Measurements from ENCODE around the gene NUCB1. TPM values are rescaled to one million over a fixed set of nuclear protein-coding genes. Genes with fewer than 3 reads are reported as not detected.

NUCB1 gene
- total and polyA plus RNA-seq, 7 experiments from 2014 or later, result 70.5 to 252 (median 142) TPM

Other genes starting within 250 kb of the NUCB1 start
- gene NTN5, start 227.3 kb upstream of the NUCB1 start, total RNA-seq, result 1 to 10 TPM in 4 of 5 experiments, under 1 TPM in 1; 0.99 to 5.9 (median 3.0) TPM
- gene NTN5, start 227.3 kb upstream of the NUCB1 start, polyA plus RNA-seq, result under 1 TPM; 0.41 to 0.59 TPM
- gene FUT2, start 204.3 kb upstream of the NUCB1 start, total RNA-seq, result not detected
- under 1 TPM; 0.09 to 0.78 TPM for gene FUT2, start 204.3 kb upstream of the NUCB1 start, polyA plus RNA-seq
- 1 to 10 TPM in 3 of 5 experiments, under 1 TPM in 2; 0.80 to 2.1 (median 1.3) TPM for gene MAMSTR, start 180.6 kb upstream of the NUCB1 start, total RNA-seq
- under 1 TPM; 0.25 to 0.87 TPM for gene MAMSTR, start 180.6 kb upstream of the NUCB1 start, polyA plus RNA-seq
- under 1 TPM in 2 of 5 experiments, not detected in 3; 0.12 to 0.21 TPM for gene RASIP1, start 159.7 kb upstream of the NUCB1 start, total RNA-seq
- under 1 TPM; 0.12 to 0.65 TPM for gene RASIP1, start 159.7 kb upstream of the NUCB1 start, polyA plus RNA-seq
- gene IZUMO1, start 153.4 kb upstream of the NUCB1 start, total RNA-seq, result not detected
- not detected for gene IZUMO1, start 153.4 kb upstream of the NUCB1 start, polyA plus RNA-seq
- under 1 TPM in 1 of 5 experiments, not detected in 4; 0.17 TPM for gene FUT1, start 147.7 kb upstream of the NUCB1 start, total RNA-seq
- not detected for gene FUT1, start 147.7 kb upstream of the NUCB1 start, polyA plus RNA-seq
- gene FGF21, start 144.8 kb upstream of the NUCB1 start, total RNA-seq, result not detected
- gene FGF21, start 144.8 kb upstream of the NUCB1 start, polyA plus RNA-seq, result not detected
- 10 to 100 TPM; 16.7 to 53.1 (median 22.5) TPM for gene BCAT2, start 89.3 kb upstream of the NUCB1 start, total RNA-seq
- 10 to 100 TPM; 25.5 to 30.9 TPM for gene BCAT2, start 89.3 kb upstream of the NUCB1 start, polyA plus RNA-seq
- 1 to 10 TPM in 2 of 5 experiments, under 1 TPM in 2, not detected in 1; 0.38 to 2.9 (median 1.2) TPM for gene HSD17B14, start 63.8 kb upstream of the NUCB1 start, total RNA-seq
- 1 to 10 TPM in 1 of 2 donors, under 1 TPM in 1; 0.66 to 1.7 TPM for gene HSD17B14, start 63.8 kb upstream of the NUCB1 start, polyA plus RNA-seq
- 1 to 10 TPM; 2.1 to 7.4 (median 4.0) TPM for gene PLEKHA4, start 31.7 kb upstream of the NUCB1 start, total RNA-seq
- gene PLEKHA4, start 31.7 kb upstream of the NUCB1 start, polyA plus RNA-seq, result 1 to 10 TPM; 2.6 to 5.6 TPM
- 1,000 to 10,000 TPM in 1 of 5 experiments, 100 to 1,000 TPM in 1, 10 to 100 TPM in 3; 31.5 to 1,030 (median 71.9) TPM for gene PPP1R15A, start 27.9 kb upstream of the NUCB1 start, total RNA-seq
- 10 to 100 TPM; 23.0 to 29.8 TPM for gene PPP1R15A, start 27.9 kb upstream of the NUCB1 start, polyA plus RNA-seq
- gene TULP2, start 1.6 kb upstream of the NUCB1 start, total RNA-seq, result not detected
- gene TULP2, start 1.6 kb upstream of the NUCB1 start, polyA plus RNA-seq, result not detected
- 1 to 10 TPM; 1.1 to 1.7 (median 1.3) TPM for gene DHDH, start 33.4 kb downstream of the NUCB1 start, total RNA-seq
- gene DHDH, start 33.4 kb downstream of the NUCB1 start, polyA plus RNA-seq, result 1 to 10 TPM; 1.0 to 2.7 TPM
- 100 to 1,000 TPM in 3 of 5 experiments, 10 to 100 TPM in 2; 78.7 to 355 (median 122) TPM for gene BAX, start 54.6 kb downstream of the NUCB1 start, total RNA-seq
- gene BAX, start 54.6 kb downstream of the NUCB1 start, polyA plus RNA-seq, result 10 to 100 TPM; 49.1 to 66.3 TPM
- gene FTL, start 65.0 kb downstream of the NUCB1 start, total RNA-seq, result 1,000 to 10,000 TPM in 4 of 5 experiments, 100 to 1,000 TPM in 1; 888 to 1,929 (median 1,286) TPM
- 1,000 to 10,000 TPM; 3,820 to 4,967 TPM for gene FTL, start 65.0 kb downstream of the NUCB1 start, polyA plus RNA-seq
- gene GYS1, start 93.0 kb downstream of the NUCB1 start, total RNA-seq, result 10 to 100 TPM; 27.3 to 82.3 (median 50.7) TPM
- gene GYS1, start 93.0 kb downstream of the NUCB1 start, polyA plus RNA-seq, result 10 to 100 TPM; 22.6 to 40.3 TPM
- gene RUVBL2, start 93.6 kb downstream of the NUCB1 start, total RNA-seq, result 10 to 100 TPM; 23.4 to 94.0 (median 24.1) TPM
- 10 to 100 TPM; 58.7 to 72.9 TPM for gene RUVBL2, start 93.6 kb downstream of the NUCB1 start, polyA plus RNA-seq
- gene LHB, start 116.8 kb downstream of the NUCB1 start, total RNA-seq, result not detected
- gene LHB, start 116.8 kb downstream of the NUCB1 start, polyA plus RNA-seq, result not detected
- not detected for gene CGB3, start 124.0 kb downstream of the NUCB1 start, total RNA-seq
- gene CGB3, start 124.0 kb downstream of the NUCB1 start, polyA plus RNA-seq, result not detected
- not detected for gene CGB2, start 131.6 kb downstream of the NUCB1 start, total RNA-seq
- gene CGB2, start 131.6 kb downstream of the NUCB1 start, polyA plus RNA-seq, result not detected
- gene CGB1, start 136.6 kb downstream of the NUCB1 start, total RNA-seq, result not detected
- not detected for gene CGB1, start 136.6 kb downstream of the NUCB1 start, polyA plus RNA-seq
- not detected for gene CGB5, start 143.5 kb downstream of the NUCB1 start, total RNA-seq
- gene CGB5, start 143.5 kb downstream of the NUCB1 start, polyA plus RNA-seq, result not detected
- not detected for gene CGB8, start 148.8 kb downstream of the NUCB1 start, total RNA-seq
- not detected for gene CGB8, start 148.8 kb downstream of the NUCB1 start, polyA plus RNA-seq
- gene CGB7, start 157.4 kb downstream of the NUCB1 start, total RNA-seq, result not detected
- not detected for gene CGB7, start 157.4 kb downstream of the NUCB1 start, polyA plus RNA-seq
- not detected for gene NTF4, start 164.5 kb downstream of the NUCB1 start, total RNA-seq
- gene NTF4, start 164.5 kb downstream of the NUCB1 start, polyA plus RNA-seq, result not detected
- not detected for gene KCNA7, start 172.4 kb downstream of the NUCB1 start, total RNA-seq
- gene KCNA7, start 172.4 kb downstream of the NUCB1 start, polyA plus RNA-seq, result not detected
- 100 to 1,000 TPM; 243 to 837 (median 449) TPM for gene SNRNP70, start 185.1 kb downstream of the NUCB1 start, total RNA-seq
- gene SNRNP70, start 185.1 kb downstream of the NUCB1 start, polyA plus RNA-seq, result 10 to 100 TPM; 48.0 to 63.1 TPM
- 10 to 100 TPM in 4 of 5 experiments, 1 to 10 TPM in 1; 3.7 to 21.7 (median 10.8) TPM for gene LIN7B, start 214.1 kb downstream of the NUCB1 start, total RNA-seq
- 1 to 10 TPM; 4.0 to 5.7 TPM for gene LIN7B, start 214.1 kb downstream of the NUCB1 start, polyA plus RNA-seq
- 1 to 10 TPM; 1.3 to 2.8 (median 2.2) TPM for gene C19orf73, start 218.8 kb downstream of the NUCB1 start, total RNA-seq
- 1 to 10 TPM; 4.3 to 4.8 TPM for gene C19orf73, start 218.8 kb downstream of the NUCB1 start, polyA plus RNA-seq
- 1 to 10 TPM; 2.2 to 4.9 (median 3.3) TPM for gene PPFIA3, start 219.2 kb downstream of the NUCB1 start, total RNA-seq
- under 1 TPM; 0.15 to 0.54 TPM for gene PPFIA3, start 219.2 kb downstream of the NUCB1 start, polyA plus RNA-seq

All from naive thymus-derived CD4-positive, alpha-beta T cell (primary cell).